NCI-H2029 (cell line): ENCODE data around the gene ACACB.

Source experiments
- DNase-seq: peaks from one replicate; lab custom pipeline; 2025; lab: John Stamatoyannopoulos, UW

ACACB gene

DNA sequence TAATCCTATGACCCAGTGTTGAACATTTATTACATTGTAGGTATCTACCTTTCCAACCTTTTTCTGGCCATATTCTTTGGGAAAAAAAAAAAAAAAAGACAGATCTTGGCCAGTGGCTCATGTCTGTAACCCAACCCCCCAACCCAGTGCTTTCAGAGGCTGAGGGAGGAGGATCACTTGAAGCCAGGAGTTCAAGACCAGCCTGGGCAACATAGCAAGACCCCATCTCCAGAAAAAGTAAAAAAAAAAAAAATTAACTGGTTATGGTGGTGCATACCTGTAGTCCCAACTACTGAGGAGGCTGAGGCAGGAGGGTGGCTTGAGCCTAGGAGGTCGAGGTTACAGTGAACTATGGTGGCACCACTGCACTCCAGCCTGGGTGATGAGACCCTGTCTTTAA, 58.1 kb downstream of the ACACB start:
- no peak for DNase-seq

DNA sequence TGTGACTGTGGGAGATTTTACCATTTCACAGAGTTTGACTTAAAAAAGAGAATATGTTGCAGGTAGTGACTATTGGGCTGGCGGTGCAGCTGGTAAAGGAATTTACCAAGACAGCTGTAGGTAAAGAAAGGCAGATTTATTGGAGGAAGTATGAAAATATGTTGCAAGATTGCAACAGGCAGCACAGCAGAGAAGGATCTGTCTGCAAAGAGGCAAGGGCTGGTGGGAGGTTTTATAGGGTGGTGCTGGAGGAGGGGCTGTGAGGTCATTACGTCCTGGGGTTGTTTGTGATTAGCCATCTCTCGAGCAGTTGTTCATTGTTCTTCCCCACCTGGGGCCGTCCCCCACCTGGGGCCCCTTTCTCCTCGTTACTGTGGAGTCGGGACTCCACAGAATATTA, 62.1 kb downstream of the ACACB start:
- DNase-seq = no peak

GRCh38 chr12:109179927-109180326, 63.5 kb downstream of the ACACB start:
- no peak for DNase-seq

DNA sequence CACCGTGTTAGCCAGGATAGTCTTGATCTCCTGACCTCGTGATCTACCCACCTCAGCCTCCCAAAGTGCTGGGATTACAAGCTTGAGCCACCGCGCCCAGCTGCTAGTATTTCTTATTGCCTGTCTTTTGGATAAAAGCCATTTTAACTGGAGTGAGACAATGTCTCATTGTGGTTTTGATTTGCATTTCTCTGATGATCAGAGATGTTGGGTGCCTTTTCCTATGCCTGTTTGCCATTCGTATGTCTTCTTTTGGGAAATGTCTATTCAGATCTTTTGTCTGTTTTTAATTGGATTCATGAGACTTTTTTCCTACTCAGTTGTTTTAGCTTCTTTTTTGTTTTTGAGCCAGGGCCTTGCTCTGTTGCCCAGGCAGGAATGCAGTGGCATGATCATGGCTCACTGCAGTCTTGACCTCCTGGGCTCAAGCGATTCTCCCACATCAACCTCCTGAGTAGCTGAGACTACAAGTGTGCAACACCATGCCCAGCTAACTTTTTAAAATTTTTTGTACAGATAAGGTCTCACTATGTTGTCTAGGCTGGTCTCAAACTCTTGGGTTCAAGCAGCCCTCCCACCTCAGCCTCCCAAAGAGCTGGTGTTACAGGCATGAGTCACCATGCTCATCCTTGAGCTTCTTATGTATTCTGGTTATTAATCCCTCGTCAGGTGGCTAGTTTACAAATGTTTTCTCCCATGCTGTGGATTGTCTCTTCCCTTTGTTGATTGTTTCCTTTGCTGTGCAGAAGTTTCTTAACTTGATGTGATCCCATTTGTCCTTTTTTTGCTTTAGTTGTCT, 65.9 kb downstream of the ACACB start:
- DNase-seq = no peak

DNA sequence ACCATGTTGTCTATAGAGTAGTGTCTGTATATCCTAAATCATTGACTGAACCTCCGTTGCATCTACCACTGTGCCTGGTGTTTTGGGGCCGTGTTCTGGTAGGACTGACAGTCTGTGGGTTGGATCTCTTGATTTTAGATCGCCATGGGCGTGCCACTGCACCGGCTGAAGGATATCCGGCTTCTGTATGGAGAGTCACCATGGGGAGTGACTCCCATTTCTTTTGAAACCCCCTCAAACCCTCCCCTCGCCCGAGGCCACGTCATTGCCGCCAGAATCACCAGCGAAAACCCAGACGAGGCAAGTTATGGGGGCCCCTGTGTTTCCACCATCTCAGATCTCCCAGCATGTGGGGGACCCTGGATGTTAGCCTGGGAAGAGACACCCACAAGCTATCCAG, 69.1 kb downstream of the ACACB start:
- DNase-seq = no peak

DNA sequence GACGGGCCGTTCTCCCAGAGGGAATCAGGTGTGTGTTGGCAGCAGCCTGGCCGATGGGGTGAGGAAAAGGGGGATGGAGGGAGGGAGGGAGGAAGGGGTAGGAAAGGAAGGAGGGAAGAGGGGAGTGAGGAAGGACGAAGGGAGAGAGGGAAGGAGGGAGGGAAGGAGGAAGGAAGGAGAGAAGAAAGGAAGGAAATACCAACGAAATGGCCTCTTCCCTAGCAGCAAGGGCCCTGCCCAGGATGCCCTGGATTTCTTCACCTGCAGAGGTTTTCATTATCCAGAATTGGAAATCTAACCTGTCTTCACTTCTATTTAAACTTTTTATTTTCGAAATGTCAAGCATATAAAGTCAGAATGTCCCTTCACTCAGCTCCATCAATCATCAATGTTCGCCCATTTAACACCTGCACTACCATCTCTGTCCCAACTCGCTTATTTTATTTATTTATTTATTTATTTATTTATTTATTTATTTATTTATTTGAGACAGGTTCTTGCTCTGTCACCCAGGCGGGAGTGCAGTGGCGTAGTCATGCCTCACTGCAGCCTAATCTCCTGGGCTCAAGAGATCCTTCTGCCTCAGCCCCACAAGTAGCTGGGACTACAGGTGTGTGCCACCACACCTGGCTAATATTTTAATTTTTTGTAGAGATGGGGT, 70.7 kb downstream of the ACACB start:
- DNase-seq = no peak

GRCh38 chr12:109188108-109188712, 71.8 kb downstream of the ACACB start:
- DNase-seq = no peak

- no peak for DNase-seq
Measured at GRCh38 chr12:109189291-109189690, 72.9 kb downstream of the ACACB start.

GRCh38 chr12:109191621-109192250, 75.3 kb downstream of the ACACB start:
- DNase-seq = no peak

- DNase-seq = no peak
Measured at GRCh38 chr12:109192358-109192757, 76.0 kb downstream of the ACACB start.

GRCh38 chr12:109193896-109194295, 77.5 kb downstream of the ACACB start:
- DNase-seq = no peak

DNA sequence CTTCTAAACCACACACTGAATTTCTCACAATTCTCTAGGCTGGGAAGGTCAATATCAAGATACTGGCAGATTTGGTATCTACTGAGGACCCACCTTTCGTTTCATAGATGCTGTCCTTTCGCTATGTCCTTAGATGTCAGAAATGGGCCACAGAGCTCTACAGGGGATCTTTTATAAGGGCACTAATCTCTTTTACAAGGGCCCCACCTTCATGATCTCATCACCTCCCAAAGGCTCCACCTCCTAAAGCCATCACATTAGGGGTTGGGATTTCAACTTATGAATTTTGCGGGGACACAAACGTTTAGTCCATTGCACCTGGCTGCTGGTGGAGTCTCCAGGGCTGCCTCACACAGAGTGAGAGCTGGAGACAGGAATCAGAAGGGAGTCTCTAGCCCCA, 79.9 kb downstream of the ACACB start:
- no peak for DNase-seq

- no peak for DNase-seq
Measured at GRCh38 chr12:109197327-109197726, 80.9 kb downstream of the ACACB start.

DNA sequence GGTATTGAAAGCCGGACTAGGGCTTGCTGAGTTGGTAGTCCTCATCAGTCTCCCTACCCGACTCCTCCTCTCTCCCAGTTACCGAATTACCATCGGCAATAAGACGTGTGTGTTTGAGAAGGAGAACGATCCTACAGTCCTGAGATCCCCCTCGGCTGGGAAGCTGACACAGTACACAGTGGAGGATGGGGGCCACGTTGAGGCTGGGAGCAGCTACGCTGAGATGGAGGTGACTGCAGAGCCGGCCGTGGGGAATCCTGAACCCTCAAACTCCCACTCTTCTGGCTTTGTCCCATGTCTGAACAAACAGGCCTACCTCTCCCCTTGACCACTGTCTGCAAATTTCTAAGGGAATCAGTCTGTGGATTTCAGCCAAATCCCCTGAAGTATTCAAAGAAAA, 82.9 kb downstream of the ACACB start:
- DNase-seq = no peak

DNA sequence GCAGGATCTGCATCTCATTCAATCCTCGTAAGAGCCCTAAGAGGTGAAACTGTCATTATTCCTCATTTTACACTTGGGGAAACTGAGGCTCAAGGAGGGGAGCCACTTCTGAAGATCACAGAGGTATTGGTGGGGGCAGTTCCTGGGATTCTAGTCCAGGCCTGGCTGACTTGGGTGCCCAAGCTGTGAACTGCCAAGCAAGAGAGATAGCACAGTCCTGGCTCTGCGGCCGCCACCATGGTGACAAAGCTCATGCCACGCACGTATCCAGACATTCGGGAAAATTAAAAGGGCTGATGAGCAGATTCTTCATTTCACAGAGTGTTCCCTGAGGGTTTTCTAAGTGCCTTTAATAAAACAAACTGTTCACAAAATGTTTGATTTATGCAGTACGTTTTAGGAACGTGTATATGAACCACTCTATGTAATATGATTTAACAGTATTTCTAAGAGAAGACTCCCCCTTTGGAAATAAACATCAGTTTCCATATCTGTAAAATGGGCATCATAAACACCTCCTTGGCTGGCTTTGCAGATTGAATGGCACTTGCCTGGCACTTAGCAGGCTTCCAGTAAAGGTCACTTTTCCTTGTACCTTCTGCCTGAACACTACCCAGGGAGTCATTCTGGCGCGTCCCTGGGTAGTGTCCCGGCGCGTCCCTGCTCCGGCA, 84.6 kb downstream of the ACACB start:
- no peak for DNase-seq

GRCh38 chr12:109201496-109201885, 85.1 kb downstream of the ACACB start:
- DNase-seq = no peak

- no peak for DNase-seq
Measured at GRCh38 chr12:109202770-109203169, 86.4 kb downstream of the ACACB start.

DNA sequence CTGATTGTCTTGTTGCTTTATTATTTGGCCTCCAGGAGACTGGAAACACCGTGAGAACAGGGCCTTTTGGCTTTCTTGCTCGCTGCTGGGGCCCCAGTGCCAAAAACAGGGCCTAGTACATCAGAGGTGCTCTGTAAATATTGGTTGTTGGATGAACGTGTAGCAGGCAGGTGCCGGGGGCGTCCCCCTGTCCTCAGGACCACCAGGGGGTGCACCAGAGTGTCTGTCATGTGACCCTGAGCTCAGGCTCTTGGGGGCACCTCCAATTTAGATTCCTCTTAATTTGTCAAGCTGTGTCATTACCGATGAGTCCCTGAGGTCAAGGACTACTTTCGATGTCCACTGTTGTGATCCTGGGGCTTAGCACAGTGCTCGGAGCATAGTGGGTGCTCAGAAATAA, 87.1 kb downstream of the ACACB start:
- no peak for DNase-seq

GRCh38 chr12:109209082-109209481, 92.7 kb downstream of the ACACB start:
- DNase-seq = no peak

- DNase-seq = no peak
Measured at GRCh38 chr12:109212460-109213115, 96.2 kb downstream of the ACACB start.

- no peak for DNase-seq
Measured at GRCh38 chr12:109214131-109214530, 97.7 kb downstream of the ACACB start.

DNA sequence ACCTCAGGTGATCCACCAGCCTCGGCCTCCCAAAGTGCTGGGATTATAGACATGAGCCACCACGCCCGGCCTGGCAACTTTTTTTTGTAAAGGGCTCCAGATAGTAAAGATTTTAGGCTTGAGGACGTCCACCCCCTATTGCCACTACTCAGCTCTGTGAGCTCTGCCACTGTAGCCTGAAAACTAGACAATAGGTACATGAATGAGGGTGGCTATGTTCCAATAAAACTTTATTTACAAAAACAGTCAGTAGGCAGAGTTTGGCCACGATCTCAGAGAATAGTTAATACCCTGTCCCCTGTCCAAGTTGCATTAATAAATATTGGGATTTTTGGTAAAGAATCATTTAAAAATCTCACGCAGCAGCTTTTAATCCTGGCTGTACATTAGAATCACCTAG, 102.6 kb downstream of the ACACB start:
- no peak for DNase-seq
